GM12878 (cell line): ENCODE data around the gene RPS2. TPM values are rescaled to one million over a fixed set of nuclear protein-coding genes. Genes with fewer than 3 reads are reported as not detected.

Source experiments
- ATF3 ChIP-seq: IDR thresholded peaks from 2 replicates; pipeline ENCODE4 v1.6.1; 2011; ENCODE audit warnings: low read depth, mild to moderate bottlenecking, low read length, moderate library complexity, borderline replicate concordance; ENCODE audit errors: extremely low read depth
- BCL3 ChIP-seq: IDR thresholded peaks from 2 replicates; pipeline ENCODE4 v1.6.1; 2011; ENCODE audit warnings: borderline replicate concordance, low read depth, mild to moderate bottlenecking, moderate library complexity, low read length; ENCODE audit not compliant: insufficient read depth, poor library complexity, severe bottlenecking
- BCLAF1 ChIP-seq: fragments of 450-650 bp; IDR thresholded peaks from 2 replicates; pipeline ENCODE4 v1.6.1; 2017; ENCODE audit warnings: antibody characterized with exemption, mild to moderate bottlenecking, moderate library complexity
- GABPA ChIP-seq: IDR thresholded peaks from 2 replicates; pipeline ENCODE4 v1.6.1; 2014; ENCODE audit warnings: antibody characterized with exemption, low read depth, mild to moderate bottlenecking, inconsistent platforms
- IRF4 ChIP-seq: IDR thresholded peaks from 2 replicates; pipeline ENCODE4 v1.6.1; 2011; ENCODE audit warnings: low read depth, low read length
- MAX ChIP-seq: IDR thresholded peaks from 2 replicates; pipeline ENCODE4 v1.6.1; 2012; ENCODE audit warnings: low read depth, low read length, improper control_type of control experiment
- MEF2B ChIP-seq: fragments of 450-650 bp; IDR thresholded peaks from 2 replicates; pipeline ENCODE4 v1.6.1; 2018; ENCODE audit warnings: mild to moderate bottlenecking, moderate library complexity; ENCODE audit not compliant: partially characterized antibody, poor library complexity, severe bottlenecking
- MTA2 ChIP-seq: fragments of 450-650 bp; IDR thresholded peaks from 2 replicates; pipeline ENCODE4 v1.6.1; 2016; ENCODE audit warnings: low read depth, mild to moderate bottlenecking, moderate library complexity
- MTA3 ChIP-seq: IDR thresholded peaks from 2 replicates; pipeline ENCODE4 v1.6.1; 2012; ENCODE audit warnings: low read length, inconsistent platforms, borderline replicate concordance
- NRF1 ChIP-seq: conservative IDR thresholded peaks from 2 replicates; pipeline ENCODE4 v1.6.1; 2011; ENCODE audit warnings: mild to moderate bottlenecking, low read depth, low read length, improper control_type of control experiment
- POLR2A ChIP-seq: IDR thresholded peaks from 2 replicates; pipeline ENCODE4 v1.6.1; 2011; ENCODE audit warnings: low read depth, mild to moderate bottlenecking, low read length
- POLR2AphosphoS2 ChIP-seq: IDR thresholded peaks from 2 replicates; pipeline ENCODE4 v1.6.1; 2011; ENCODE audit warnings: low read depth, mild to moderate bottlenecking, low read length, improper control_type of control experiment, moderate library complexity
- RAD21 ChIP-seq: IDR thresholded peaks from 2 replicates; pipeline ENCODE4 v1.6.1; 2011; ENCODE audit warnings: mild to moderate bottlenecking, low read depth, low read length, moderate library complexity; ENCODE audit not compliant: insufficient read depth
- RB1 ChIP-seq: fragments of 450-650 bp; formaldehyde crosslinking; IDR thresholded peaks from 2 replicates; pipeline ENCODE4 v1.6.1; 2017; ENCODE audit warnings: mild to moderate bottlenecking, borderline replicate concordance
- RFX5 ChIP-seq: IDR thresholded peaks from 2 replicates; pipeline ENCODE4 v1.6.1; 2011; ENCODE audit warnings: low read depth, low read length, improper control_type of control experiment
- SMC3 ChIP-seq: IDR thresholded peaks from 2 replicates; pipeline ENCODE4 v1.6.1; 2011; ENCODE audit warnings: low read length, improper control_type of control experiment, borderline replicate concordance
- SREBF2 ChIP-seq: IDR thresholded peaks from 2 replicates; pipeline ENCODE4 v1.6.1; 2012; ENCODE audit warnings: mild to moderate bottlenecking, low read length
- STAT3 ChIP-seq: IDR thresholded peaks from 2 replicates; pipeline ENCODE4 v1.6.1; 2011; ENCODE audit warnings: low read depth, low read length, improper control_type of control experiment
- SUZ12 ChIP-seq: fragments of 200-600 bp; sonication (generic); IDR thresholded peaks from one replicate; pipeline ENCODE4 v1.6.1; 2018; ENCODE audit warnings: antibody characterized with exemption, mild to moderate bottlenecking; ENCODE audit not compliant: unreplicated experiment
- TCF12 ChIP-seq: IDR thresholded peaks from 2 replicates; pipeline ENCODE4 v1.6.1; 2011; ENCODE audit warnings: low read depth, mild to moderate bottlenecking, low read length
- ZBTB11 ChIP-seq: fragments of 450-650 bp; formaldehyde crosslinking; IDR thresholded peaks from 2 replicates; pipeline ENCODE4 v1.5.0; 2022; ENCODE audit warnings: mild to moderate bottlenecking, missing genetic modification characterization
- ZNF24 ChIP-seq: fragments of 450-650 bp; IDR thresholded peaks from 2 replicates; pipeline ENCODE4 v1.6.1; 2017; ENCODE audit warnings: antibody characterized with exemption, mild to moderate bottlenecking
- polyA plus RNA-seq, 11 experiments: library from polyadenylated mRNA; depleted of rRNA in 4 of 11; unstranded in 6 of 11; stranded (reverse) in 5 of 11; fragments of >200 nt; fragmentation: Nextera tagmentation in 4 of 11; fragmentation: Illumina TruSeq in 1 of 11; extraction: Ambion mirVana in 4 of 11; extraction: Trizol in 1 of 11; gene quantifications; 1 replicate in 1 of 11; 2 replicates in 10 of 11; pipeline versions ENCODE4 v1.2.1 to v1.2.3, GENCODE V29; 2011 to 2016; ENCODE audit warnings: inconsistent platforms in 2 of 11, missing spikeins in 2 of 11, low read depth in 1 of 11
- total RNA-seq, 4 experiments: library from RNA; depleted of rRNA in 3 of 4; stranded (reverse); fragments of >200 nt in 3 of 4; fragmentation: Illumina TruSeq in 1 of 4; extraction: Trizol in 1 of 4; gene quantifications; 2 replicates each; pipeline versions ENCODE4 v1.2.1 to v1.2.3, GENCODE V29; 2013 to 2021

The RPS2 gene
- total and polyA plus RNA-seq, 10 of the 15 experiments (the other 5 are each of a cell fraction or from before 2014, with no cell fraction given), result 1,295 to 7,121 (median 3,933) TPM

- TF ChIP-seq ZBTB11 (CRISPR knock-in tag), result no peak
- no peak for TF ChIP-seq NRF1
- no peak for TF ChIP-seq SUZ12
- no peak for TF ChIP-seq ZNF24
- no peak for TF ChIP-seq TCF12
- TF ChIP-seq RB1, result peak; percentile 45; the same call in 1 of the 2 replicates
- no peak for TF ChIP-seq SREBF2
- TF ChIP-seq MTA2, result no peak
- no peak for TF ChIP-seq SMC3
- peak; percentile 31 for TF ChIP-seq MEF2B
- no peak for TF ChIP-seq POLR2AphosphoS2
- no peak for TF ChIP-seq BCLAF1
- TF ChIP-seq GABPA, result no peak
- TF ChIP-seq POLR2A, result peak; percentile 88
- no peak for TF ChIP-seq RAD21
- no peak for TF ChIP-seq MTA3
- peak; percentile 79; the same call in 1 of the 2 replicates for TF ChIP-seq MAX
- TF ChIP-seq RFX5, result no peak; the same call in 1 of the 2 replicates
- TF ChIP-seq IRF4, result 0 out of 2 replicates have a peak, but pooled peaks have one; percentile 35
- no peak for TF ChIP-seq STAT3
- TF ChIP-seq ATF3, result no peak
- no peak for TF ChIP-seq BCL3
Observed at GRCh38 chr16:1942810-1943726, 21.6 kb downstream of the RPS2 start, which contains the start of gene MSRB1 (continued).
